Motor neuron (in vitro differentiated cells): ENCODE measurements around the gene KIAA0586. TPM values are rescaled to one million over a fixed set of nuclear protein-coding genes. Genes with fewer than 3 reads are reported as not detected.
A peak's percentile ranks its signal among the peaks of the same experiment; 100 is the strongest.
"Not testable (repeated sequence)": the region's sequence is repeated elsewhere in the genome, so short reads cannot be mapped to it uniquely, and the experiment has no call there.

Source experiments
- ATAC-seq, 8 experiments: fragments of 200-7000 bp; cut with Tn5 transposase; replicated peaks in 6 of 8; 2 replicates each; pipeline ENCODE4 v1.8.0; 2021; ENCODE audit warnings: mild to moderate bottlenecking in 8 of 8, moderate library complexity in 8 of 8
- H3K27ac ChIP-seq, 2 donors: fragments of 250-450 bp; sonication (Bioruptor Pico); 2 replicates each; pipeline ENCODE4 v1.9.0; 2021; ENCODE audit warnings: antibody characterized with exemption in 2 of 2, mild to moderate bottlenecking in 2 of 2, moderate library complexity in 1 of 2
- H3K4me1 ChIP-seq, 2 donors: fragments of 250-450 bp; sonication (Bioruptor Pico); replicated peaks in 1 of 2; 2 replicates each; pipeline ENCODE4 v1.6.1; 2021; ENCODE audit warnings: antibody characterized with exemption in 2 of 2, mild to moderate bottlenecking in 2 of 2, moderate library complexity in 1 of 2
- H3K4me3 ChIP-seq, 5 donors: fragments of 250-450 bp; sonication (Bioruptor Pico); 2 replicates each; pipeline ENCODE4 v1.9.0; 2021; ENCODE audit warnings: antibody characterized with exemption in 5 of 5, mild to moderate bottlenecking in 5 of 5, moderate library complexity in 4 of 5
- WGBS, 10 experiments: fragments of 450-650 bp; shearing (Covaris generic); methylation state at CpG; one replicate each; pipeline ENCODE4 v1.0.0; 2022; 5-methylcytosine and 5-hydroxymethylcytosine counted together
- in situ Hi-C, 9 experiments: fragments of 400-800 bp; cut with MboI; loops; one replicate each; pipeline ENCODE4 v1.15.0; 2021; ENCODE audit warnings: low sequenced_read_pairs in 9 of 9, low pct_unique_long_range_greater_than_20kb in 2 of 9; ENCODE audit not compliant: unreplicated experiment in 9 of 9
- total RNA-seq, 8 experiments: library from RNA; unstranded; fragments of 300-600 nt; gene quantifications; 2 replicates each; pipeline versions ENCODE4 v1.2.3 to v1.2.4, GENCODE V29; 2022

KIAA0586 gene
- total RNA-seq: 10 to 100 TPM; 13.2 to 29.8 (median 17.8) TPM

DNA sequence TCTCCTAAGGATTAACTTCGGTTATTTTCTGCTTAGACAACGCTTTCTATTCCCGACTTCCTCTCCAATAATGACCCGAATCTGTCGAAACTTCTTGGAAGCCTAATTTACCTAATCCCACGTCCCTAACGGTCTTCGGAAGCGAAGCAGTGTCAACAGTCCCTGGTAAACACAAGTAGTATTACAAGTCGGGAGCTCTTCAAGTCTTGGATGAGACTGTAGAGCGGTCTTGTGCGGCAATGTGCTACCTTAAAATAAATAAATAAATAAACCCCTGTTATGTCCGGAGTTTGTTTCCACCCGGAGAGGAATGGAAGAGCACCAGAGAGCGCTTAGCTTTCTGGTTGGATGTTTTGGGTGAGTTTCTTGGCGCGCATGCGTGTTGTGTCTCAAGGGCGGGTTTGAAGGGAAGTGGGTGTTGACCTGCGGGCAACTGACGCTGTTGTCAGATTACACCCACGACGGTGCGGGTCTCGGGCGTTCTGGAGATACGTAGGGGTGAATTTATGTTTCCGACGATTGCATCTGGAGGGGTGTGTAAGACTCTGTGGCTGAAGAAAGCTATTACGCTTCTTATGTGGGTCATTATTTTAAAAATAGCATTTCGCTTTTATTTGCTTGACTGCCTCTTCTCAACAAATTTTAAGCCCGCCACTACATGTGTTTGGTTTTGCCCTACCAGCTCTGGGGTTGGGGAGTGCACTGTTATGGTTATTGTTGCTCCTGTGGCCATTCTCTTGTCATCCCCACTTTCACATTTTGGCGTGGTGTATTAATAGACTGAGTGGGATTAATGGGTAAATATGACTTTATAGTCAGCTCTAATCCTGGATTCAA, at the start of gene KIAA0586, which contains the start of gene TIMM9:
KIAA0586 (plus strand) TSS at position 439 of the 837 bp plus-strand sequence. CDS start 546 bp downstream, outside the sequence.
TIMM9 (minus strand) TSS at position 251 of the 837 bp plus-strand sequence. CDS start 15,586 bp downstream, outside the sequence.
- Histone ChIP-seq H3K4me3 (peak within 1 kb of the TSS; percentile 76 to 99 (median 78)), H3K27ac (peak within 1 kb of the TSS; percentile 87 to 95), H3K4me1 (peaks cover 4 to 14% of the 10 kb centered on the region in 2 donors)
- ATAC-seq: peak; percentile 80 to 94 (median 91)
- 0 to 2% (median 0%) methylated on average over 2 to 22 of the region's 33 CpGs for WGBS, 10 experiments
- in situ Hi-C loops: no loop called here

DNA sequence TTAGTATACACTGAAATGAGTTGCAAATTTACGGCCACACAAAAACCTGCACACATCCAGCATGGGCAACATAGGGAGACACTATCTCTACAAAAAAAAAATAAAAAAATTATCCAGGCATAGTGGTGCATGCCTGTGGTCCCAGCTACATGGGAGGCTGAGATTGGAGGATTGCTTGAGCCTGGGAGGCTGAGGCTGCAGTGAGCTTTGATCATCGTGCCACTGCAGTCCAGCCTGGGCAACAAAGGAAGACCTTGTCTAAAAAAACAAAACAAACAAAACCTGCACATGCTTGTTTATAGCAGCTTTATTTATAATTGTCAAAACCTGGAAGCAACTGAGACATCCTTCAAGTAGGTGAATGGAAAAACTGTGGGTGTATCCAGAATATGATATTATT, 36.7 kb upstream of the KIAA0586 start:
- ATAC-seq: no peak
- Histone ChIP-seq H3K4me3 (no peak overlapping the region), H3K4me1 (no peaks in the 10 kb centered on the region), H3K27ac (no peak overlapping the region)
- in situ Hi-C loops: no loop called here
- 78 to 100% (median 100%) methylated on average over 1 to 2 of the region's 2 CpGs; no CpG with 5 or more reads in 7 of the 10 experiments for WGBS, 10 experiments

DNA sequence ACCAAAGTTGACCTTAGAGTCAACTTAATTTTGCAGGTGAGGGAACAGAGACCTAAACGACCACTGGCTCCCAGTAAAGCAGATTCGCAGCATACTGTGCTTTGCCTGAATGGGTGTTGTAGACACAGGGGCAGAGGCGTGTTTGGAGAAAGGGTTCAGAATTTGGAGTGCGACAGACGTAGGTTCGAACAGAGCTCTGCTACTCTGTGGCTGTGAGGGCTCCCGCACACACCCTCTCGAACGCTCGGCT, 32.0 kb upstream of the KIAA0586 start:
- H3K4me3 ChIP-seq: peak overlapping the region; percentile 24 to 38 (median 29)
- ATAC-seq: no peak
- in situ Hi-C loops: no loop called here
- H3K27ac ChIP-seq: no peak overlapping the region
- 0 to 56% (median 20%) methylated on average over 2 to 6 of the region's 10 CpGs; no CpG with 5 or more reads in 6 of the 10 experiments for WGBS, 10 experiments
- H3K4me1 ChIP-seq: no peaks in the 10 kb centered on the region

DNA sequence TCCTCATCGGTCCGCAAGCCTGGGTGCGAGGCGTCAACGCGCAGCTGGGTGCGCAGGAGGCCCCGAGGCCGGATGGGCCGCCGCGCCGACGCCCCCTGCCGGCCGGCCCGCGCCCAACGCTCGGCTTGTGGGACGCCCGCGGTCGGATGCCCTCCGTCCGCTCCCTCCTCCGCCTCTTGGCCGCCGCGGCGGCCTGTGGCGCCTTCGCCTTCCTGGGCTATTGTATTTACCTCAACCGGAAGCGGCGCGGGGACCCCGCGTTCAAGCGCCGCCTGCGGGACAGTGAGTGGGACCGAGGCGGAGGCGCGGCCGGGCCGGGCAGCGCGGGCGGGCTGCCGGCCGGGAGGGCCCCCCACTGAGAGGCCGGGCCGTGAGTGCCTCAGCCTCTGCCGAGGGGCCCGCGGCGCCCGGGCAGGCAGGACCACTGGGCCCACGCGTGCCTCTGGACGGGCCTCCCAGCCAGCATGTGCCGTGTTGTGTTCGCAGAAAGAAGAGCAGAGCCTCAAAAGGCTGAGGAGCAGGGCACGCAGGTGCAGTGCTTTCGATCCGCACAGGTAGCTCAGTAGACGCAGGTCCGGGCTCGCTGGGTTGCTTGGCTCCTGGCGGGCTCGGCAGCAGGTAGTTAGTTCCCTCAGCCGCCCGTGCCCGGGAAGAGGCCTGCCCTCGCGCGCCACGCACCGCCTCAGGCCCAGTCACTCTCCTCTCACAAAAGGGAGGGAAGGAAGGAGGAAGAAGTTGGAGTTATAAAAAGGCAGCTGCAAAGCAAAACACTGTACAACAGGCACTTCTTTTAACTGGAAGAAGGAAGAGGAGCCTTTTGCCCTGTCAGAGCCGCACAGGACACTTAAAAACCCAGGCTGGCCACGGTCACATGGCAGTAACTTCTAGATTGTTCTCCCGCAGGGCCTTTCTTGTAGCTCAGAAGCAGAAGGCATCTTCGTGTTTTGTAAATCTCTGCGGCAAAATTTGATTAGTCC, 31.4 kb upstream of the KIAA0586 start, which contains the start of gene TOMM20L:
TOMM20L (plus strand) TSS at position 119 of the 977 bp plus-strand sequence; CDS start at position 147, 28 bp downstream.
- Histone ChIP-seq H3K4me3 (peak within 1 kb of the TSS; percentile 24 to 38 (median 29)), H3K27ac (no peak within 1 kb of the TSS), H3K4me1 (no peaks in the 10 kb centered on the region)
- WGBS, 10 experiments: 16 to 100% (median 81%) methylated on average over 2 to 7 of the region's 86 CpGs; no CpG with 5 or more reads in 1 of the 10 experiments
- in situ Hi-C loops: no loop called here
- ATAC-seq: peak; percentile 86 to 96 (median 91)

DNA sequence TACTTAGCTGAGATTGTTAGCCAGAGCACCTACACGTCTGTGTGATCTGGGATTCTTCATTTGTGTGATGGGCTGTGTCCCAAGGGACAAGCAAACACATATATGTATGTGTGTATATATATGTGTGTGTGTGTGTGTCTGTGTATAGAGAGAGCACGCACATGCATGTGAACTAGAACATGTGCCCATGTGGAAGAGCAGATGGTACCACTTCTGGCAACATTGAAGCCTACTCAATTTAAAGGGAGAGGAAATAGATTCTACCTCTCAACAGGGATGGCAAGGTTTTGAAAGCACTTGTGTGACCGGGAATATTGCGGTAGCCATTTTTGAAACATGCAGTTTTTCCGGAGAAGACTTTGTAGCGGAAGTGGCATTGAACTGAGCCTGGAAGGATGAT, 30.4 kb upstream of the KIAA0586 start:
- no peak overlapping the region for H3K4me3 ChIP-seq
- in situ Hi-C loops: no loop called here
- no peak overlapping the region for H3K27ac ChIP-seq
- 90 to 100% (median 96%) methylated on average over 3 to 6 of the region's 6 CpGs; no CpG with 5 or more reads in 3 of the 10 experiments for WGBS, 10 experiments
- no peak for ATAC-seq
- H3K4me1 ChIP-seq: no peaks in the 10 kb centered on the region

DNA sequence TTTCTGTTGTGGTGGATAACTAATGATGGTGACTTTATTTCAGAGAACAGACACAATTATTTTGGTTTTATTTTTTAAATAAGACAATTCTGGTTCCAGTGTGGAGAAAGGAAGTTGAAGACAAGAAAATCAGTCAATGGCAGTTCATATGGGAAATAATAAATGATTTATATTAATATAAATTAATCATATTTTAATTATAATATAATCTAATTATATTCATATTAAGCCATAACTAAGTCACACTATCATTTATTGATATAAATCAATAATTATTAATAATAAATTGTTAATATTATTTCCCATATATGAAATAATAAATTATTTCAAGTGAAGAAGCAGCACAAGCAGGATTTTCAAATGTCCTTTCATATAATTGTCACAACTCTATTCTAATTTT, 29.0 kb upstream of the KIAA0586 start:
- in situ Hi-C loops: no loop called here
- no peak overlapping the region for H3K4me3 ChIP-seq
- no peak for ATAC-seq

DNA sequence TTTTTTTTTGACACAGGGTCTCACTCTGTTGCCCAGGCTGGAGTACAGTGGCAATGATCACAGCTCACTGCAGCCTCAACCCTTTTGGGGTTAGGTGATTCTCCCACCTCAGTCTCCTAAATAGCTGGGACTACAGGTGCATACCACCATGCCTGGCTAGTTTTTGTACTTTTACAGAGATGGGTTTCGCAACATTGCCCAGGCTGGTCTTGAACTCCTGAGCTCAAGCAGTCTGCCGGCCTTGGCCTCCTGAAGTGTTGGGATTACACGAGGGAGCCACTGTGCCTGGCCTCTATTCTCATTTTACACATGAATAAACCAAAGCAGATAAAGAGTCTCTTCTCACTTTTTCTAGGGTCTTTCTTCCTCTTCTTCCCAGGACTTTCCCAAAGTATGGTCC, 28.6 kb upstream of the KIAA0586 start:
- Histone ChIP-seq H3K4me3 (no peak overlapping the region), H3K27ac (no peak overlapping the region), H3K4me1 (no peaks in the 10 kb centered on the region)
- WGBS, 10 experiments: 38 to 100% (median 90%) methylated on average over 1 to 3 of the region's 3 CpGs; no CpG with 5 or more reads in 2 of the 10 experiments
- no peak for ATAC-seq
- in situ Hi-C loops: no loop called here

More for the DNA sequence above, 29.0 kb upstream of the KIAA0586 start:
- no peaks in the 10 kb centered on the region for H3K4me1 ChIP-seq
- no peak overlapping the region for H3K27ac ChIP-seq

DNA sequence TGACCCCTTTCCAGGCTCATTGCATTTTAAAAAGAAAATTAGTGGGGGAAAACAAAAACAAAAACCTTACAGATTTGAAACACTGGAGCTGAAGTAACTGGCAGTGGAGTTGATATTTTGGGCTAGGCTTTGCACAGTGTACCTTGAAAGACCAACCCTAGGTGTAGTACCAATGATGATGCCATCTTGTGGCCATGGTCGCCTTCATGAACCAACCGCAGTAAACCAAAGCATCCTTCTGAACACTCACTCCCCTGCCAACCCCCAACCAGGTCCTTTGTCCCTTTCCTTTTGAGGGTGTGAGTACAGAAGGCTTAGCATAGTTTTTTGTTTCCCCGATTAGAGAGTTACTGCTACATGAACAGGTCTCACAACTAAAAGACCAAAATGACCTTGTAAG, 25.9 kb upstream of the KIAA0586 start:
- H3K4me1 ChIP-seq: no peaks in the 10 kb centered on the region
- H3K27ac ChIP-seq: no peak overlapping the region
- in situ Hi-C loops: no loop called here
- no peak for ATAC-seq
- 33 to 100% (median 87%) methylated on average over 1 to 3 of the region's 3 CpGs; no CpG with 5 or more reads in 1 of the 10 experiments for WGBS, 10 experiments
- no peak overlapping the region for H3K4me3 ChIP-seq

DNA sequence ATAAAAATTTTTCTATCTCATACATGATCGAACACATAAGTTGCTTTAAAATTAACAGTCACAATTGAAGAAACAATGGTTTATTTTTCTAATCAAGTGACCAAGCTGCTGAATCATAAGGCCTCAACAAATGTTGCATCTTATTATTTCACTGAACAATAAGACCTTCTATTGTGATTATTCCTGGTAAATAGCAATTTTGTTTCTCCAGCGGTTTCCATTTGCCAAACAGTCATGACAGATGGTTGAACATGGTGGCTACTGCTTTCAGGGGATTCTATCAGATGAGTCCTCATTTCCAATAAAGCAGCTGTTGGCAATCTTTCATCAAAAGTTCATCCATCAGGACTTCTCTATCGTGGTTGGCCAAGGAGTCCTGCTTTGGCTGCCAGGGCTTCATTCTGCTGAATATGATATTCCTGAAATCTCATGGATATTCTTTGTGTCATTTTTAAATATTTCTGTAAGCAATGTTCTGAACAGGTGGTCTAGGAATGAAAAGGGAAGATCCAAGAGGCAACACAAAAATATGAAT, 18.8 kb upstream of the KIAA0586 start:
- WGBS, 10 experiments: 50 to 100% (median 90%) methylated on average over 1 to 3 of the region's 3 CpGs
- in situ Hi-C loops: no loop called here

DNA sequence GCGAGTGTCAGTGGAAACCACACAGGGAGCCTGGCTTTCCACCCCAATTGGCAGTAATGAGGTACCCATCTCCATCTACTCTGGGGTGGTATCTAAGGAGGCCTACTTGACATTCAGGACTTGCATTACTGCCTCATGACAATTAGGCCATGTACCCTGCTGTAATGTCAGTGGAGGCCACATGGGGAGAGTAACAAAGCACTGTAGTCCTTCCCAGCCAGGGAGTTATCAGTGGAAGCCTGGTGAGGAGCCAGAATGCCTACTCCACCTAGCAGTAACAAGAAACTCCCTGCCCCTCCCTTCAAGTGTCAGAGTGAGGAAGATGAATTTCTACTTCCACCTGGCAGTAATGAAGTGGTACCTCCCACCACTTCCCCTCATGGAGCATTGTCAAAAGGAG, 12.7 kb upstream of the KIAA0586 start:
- Histone ChIP-seq H3K27ac (no peak overlapping the region), H3K4me3 (no peak overlapping the region), H3K4me1 (no peaks in the 10 kb centered on the region)
- ATAC-seq: peak in 3 of 8 experiments; percentile 46 to 100 (median 99)
- WGBS, 10 experiments: 100% methylated on average over 1 of the region's 1 CpG; no CpG with 5 or more reads in 5 of the 10 experiments
- in situ Hi-C loops: no loop called here

More for the DNA sequence above, 18.8 kb upstream of the KIAA0586 start:
- H3K4me1 ChIP-seq: no peaks in the 10 kb centered on the region
- H3K4me3 ChIP-seq: no peak overlapping the region
- no peak for ATAC-seq
- H3K27ac ChIP-seq: no peak overlapping the region

DNA sequence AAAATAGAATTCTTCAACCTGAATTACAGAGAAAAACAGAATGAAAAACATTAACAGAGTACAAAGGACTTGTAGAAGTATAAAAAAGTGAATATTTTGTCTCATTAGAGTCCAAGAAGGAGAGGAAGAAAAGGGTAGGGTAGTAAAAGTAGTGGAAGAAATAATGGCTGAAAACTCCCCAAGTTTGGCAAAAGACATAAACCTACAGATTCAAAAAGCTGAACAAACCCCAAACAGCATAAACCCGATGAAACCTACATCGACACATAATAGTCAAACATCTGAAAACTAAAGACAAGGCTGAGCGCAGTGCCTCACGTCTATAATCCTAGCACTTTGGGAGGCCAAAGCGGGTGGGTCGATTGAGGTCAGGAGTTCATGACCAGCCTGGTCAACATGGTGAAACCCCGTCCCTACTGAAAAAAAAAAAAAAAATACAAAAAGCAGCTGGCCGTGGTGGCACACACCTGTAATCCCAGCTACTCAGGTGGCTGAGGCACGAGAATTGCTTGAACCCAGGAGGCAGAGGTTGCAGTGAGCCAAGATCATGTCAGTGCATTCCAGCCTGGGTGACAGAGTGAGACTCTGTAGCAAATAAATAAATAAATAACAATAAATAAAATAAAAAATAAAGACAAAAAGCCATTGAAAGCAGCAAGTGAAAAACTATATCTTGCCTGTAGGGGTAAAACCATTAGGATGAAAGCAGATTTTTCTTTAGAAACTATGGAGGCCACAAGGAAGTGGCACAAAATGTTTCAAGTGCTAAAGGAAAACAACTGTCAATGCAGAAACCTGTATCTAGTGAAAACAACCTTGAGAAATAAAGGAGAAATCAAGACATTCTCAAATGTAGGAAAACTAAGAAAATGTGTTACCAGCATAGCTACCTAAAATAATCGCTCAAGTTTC, 11.6 kb upstream of the KIAA0586 start:
- in situ Hi-C loops: no loop called here
- 90 to 100% (median 97%) methylated on average over 2 to 10 of the region's 10 CpGs for WGBS, 10 experiments
- H3K4me3 ChIP-seq: no peak overlapping the region
- no peak overlapping the region for H3K27ac ChIP-seq
- ATAC-seq: no peak
- no peaks in the 10 kb centered on the region for H3K4me1 ChIP-seq

DNA sequence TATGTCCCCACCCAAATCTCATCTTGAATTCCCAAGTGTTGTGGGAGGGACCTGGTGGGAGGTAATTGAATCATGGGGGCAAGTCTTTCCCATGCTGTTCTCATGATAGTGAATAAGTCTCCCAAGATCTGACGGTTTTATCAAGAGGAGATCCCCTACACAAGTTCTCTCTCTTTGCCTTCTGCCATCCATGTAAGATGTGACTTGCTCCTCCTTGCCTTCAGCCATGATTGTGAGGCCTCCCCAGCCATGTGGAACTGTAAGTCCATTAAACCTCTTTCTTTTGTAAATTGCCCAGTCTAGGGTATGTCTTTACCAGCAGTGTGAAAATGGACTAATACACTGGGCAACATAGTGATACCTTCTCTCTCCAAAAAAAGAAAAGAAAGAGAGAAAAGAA, 10.6 kb upstream of the KIAA0586 start:
- H3K4me1 ChIP-seq, ATAC-seq, H3K27ac ChIP-seq, H3K4me3 ChIP-seq, in situ Hi-C loops: not testable (repeated sequence)
- 50 to 100% (median 100%) methylated on average over 1 of the region's 1 CpG; no CpG with 5 or more reads in 5 of the 10 experiments for WGBS, 10 experiments
